ENCODE data around the gene MAGEB3. TPM values are rescaled to one million over a fixed set of nuclear protein-coding genes. Genes with fewer than 3 reads are reported as not detected.

The MAGEB3 gene
- total and polyA plus RNA-seq, 2 donors (not counting 3 experiments of a cell fraction or from before 2014, with no cell fraction given): not detected

GRCh38 chrX:30241724-30242415 lies 11.4 kb downstream of the MAGEB3 start, which contains the start of gene MAGEB4:
Gene MAGEB4 (plus strand): TSS chrX:30242000. CDS start chrX:30242136, 136 bp downstream.
- BruUV-seq (replicated peaks): no TSS peak
- no peaks in the 10 kb centered on the region for H4K20me1 ChIP-seq (replicated peaks; ENCODE audit: control insufficient read depth, extremely low read depth, insufficient read depth, low read length)
- dilution Hi-C loops (cut with MboI; ENCODE audit: extremely low pct_ligation_motif_present, low sequenced_read_pairs) (no loop called here), intact Hi-C loops (cut with micrococcal nuclease) (no loop called here)
- FAIRE-seq (no peak), DNase-seq (ENCODE audit: low read depth, low spot score) (no peak)
- H3K4me1 ChIP-seq (ENCODE audit: control insufficient read depth, extremely low read depth, insufficient read depth, low read length): no peaks in the 10 kb centered on the region
- TF ChIP-seq EZH2 (IDR thresholded peaks at IDR 0.05; ENCODE audit: borderline replicate concordance, low read depth, low read length, severe bottlenecking): no peak
- no peak within 1 kb of the TSS for H3K4me3 ChIP-seq (replicated peaks in 1 of 3; ENCODE audit: insufficient read depth in 1 of 3, low read depth in 1 of 3, low read length in 3 of 3)
- H3K27ac ChIP-seq (ENCODE audit: insufficient read depth, low read depth, low read length): no peak within 1 kb of the TSS
- POLR2A ChIA-PET: no interaction called here
- H3K79me2 ChIP-seq (ENCODE audit: control insufficient read depth, insufficient read depth, low read length): no peaks in the 10 kb centered on the region
- no peaks in the 10 kb centered on the region for H3K9me1 ChIP-seq (replicated peaks; ENCODE audit: control insufficient read depth, extremely low read depth, insufficient read depth, low read length)
- H2AFZ ChIP-seq (ENCODE audit: low read depth, low read length): no peak within 1 kb of the TSS
- CTCF ChIA-PET: no interaction called here
- no peak within 1 kb of the TSS for H3K9ac ChIP-seq (replicated peaks; ENCODE audit: extremely low read depth, insufficient read depth, low read length)
- H3K36me3 ChIP-seq (ENCODE audit: control insufficient read depth in 2 of 2, extremely low read depth in 1 of 2, insufficient read depth in 2 of 2, low read length in 2 of 2): no peaks in the 10 kb centered on the region
- H3K27me3 ChIP-seq (ENCODE audit: control insufficient read depth in 2 of 2, insufficient read depth in 2 of 2, low read length in 2 of 2): no peaks in the 10 kb centered on the region
- H3K9me3 ChIP-seq (replicated peaks; ENCODE audit: control insufficient read depth, insufficient read depth, low read length): no peaks in the 10 kb centered on the region
- H3K4me2 ChIP-seq (ENCODE audit: insufficient read depth, low read length): no peak within 1 kb of the TSS

DNA sequence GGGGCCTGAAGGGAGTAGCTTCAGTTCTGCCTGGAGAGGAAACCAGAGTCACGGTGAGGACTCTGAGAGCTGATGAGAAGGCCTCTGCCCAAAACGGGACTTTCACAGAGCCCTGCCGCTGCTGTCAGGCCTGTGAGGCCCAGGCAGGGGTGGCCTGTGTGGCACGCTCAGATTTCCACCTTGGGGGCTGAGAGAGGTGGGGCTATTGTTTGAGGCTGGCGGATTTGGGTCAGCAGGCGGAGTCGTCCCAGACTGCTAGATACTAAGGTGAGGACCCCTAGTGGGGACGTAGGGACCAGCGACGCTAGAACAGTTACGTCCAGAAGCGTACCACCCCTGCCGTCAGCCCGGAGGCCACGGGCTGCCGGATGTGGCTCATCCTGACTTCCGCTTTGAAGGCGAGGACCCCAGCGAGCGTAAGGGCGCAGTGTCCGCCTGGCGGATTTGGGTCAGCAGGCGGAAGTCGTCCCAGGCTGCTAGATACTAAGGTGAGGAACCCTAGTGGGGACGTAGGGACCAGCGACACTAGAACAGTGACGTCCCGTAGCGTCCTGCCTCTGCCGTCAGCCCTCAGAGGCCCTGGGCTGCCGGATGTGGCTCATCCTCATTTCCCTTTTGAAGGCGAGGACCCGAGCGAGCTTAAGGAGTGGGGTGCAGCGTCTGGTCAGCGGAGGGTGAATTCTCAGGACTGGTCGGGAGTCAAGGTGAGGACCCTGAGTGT lies 16.5 kb downstream of the MAGEB3 start, which contains the start of gene MAGEB1:
Gene MAGEB1 (plus strand): TSS at position 378 of the 721 bp plus-strand sequence. CDS start 3,348 bp downstream, outside the sequence.
- CTCF ChIA-PET: no interaction called here

More for the DNA sequence above, 16.5 kb downstream of the MAGEB3 start, which contains the start of gene MAGEB1:
- DNase-seq (ENCODE audit: low read depth, low spot score) (no peak), FAIRE-seq (no peak)
- H3K9ac ChIP-seq (replicated peaks; ENCODE audit: extremely low read depth, insufficient read depth, low read length): no peak within 1 kb of the TSS
- H4K20me1 ChIP-seq (replicated peaks; ENCODE audit: control insufficient read depth, extremely low read depth, insufficient read depth, low read length): no peaks in the 10 kb centered on the region
- POLR2A ChIA-PET: no interaction called here
- no peaks in the 10 kb centered on the region for H3K9me3 ChIP-seq (replicated peaks; ENCODE audit: control insufficient read depth, insufficient read depth, low read length)
- no peaks in the 10 kb centered on the region for H3K4me1 ChIP-seq (ENCODE audit: control insufficient read depth, extremely low read depth, insufficient read depth, low read length)
- BruUV-seq (replicated peaks): no TSS peak
- H2AFZ ChIP-seq (ENCODE audit: low read depth, low read length): no peak within 1 kb of the TSS
- H3K27me3 ChIP-seq (ENCODE audit: control insufficient read depth in 2 of 2, insufficient read depth in 2 of 2, low read length in 2 of 2): no peaks in the 10 kb centered on the region
- no peaks in the 10 kb centered on the region for H3K36me3 ChIP-seq (ENCODE audit: control insufficient read depth in 2 of 2, extremely low read depth in 1 of 2, insufficient read depth in 2 of 2, low read length in 2 of 2)
- intact Hi-C loops (cut with micrococcal nuclease): no loop called here
- TF ChIP-seq FOS (IDR thresholded peaks at IDR 0.05; ENCODE audit: borderline replicate concordance, insufficient read depth, low read length) (no peak), EZH2 (IDR thresholded peaks at IDR 0.05; ENCODE audit: borderline replicate concordance, low read depth, low read length, severe bottlenecking) (no peak), GATA2 (IDR thresholded peaks at IDR 0.05; ENCODE audit: insufficient read depth, insufficient read length, low read depth, low read length) (no peak), MYC (IDR thresholded peaks at IDR 0.05; ENCODE audit: low read depth, low read length) (no peak), POLR2A (IDR thresholded peaks at IDR 0.05; ENCODE audit: low read depth, low read length) (no peak), POLR2AphosphoS5 (IDR thresholded peaks at IDR 0.05; ENCODE audit: insufficient read depth, low read depth, low read length) (no peak)
- TF ChIP-seq, protein P1, sequence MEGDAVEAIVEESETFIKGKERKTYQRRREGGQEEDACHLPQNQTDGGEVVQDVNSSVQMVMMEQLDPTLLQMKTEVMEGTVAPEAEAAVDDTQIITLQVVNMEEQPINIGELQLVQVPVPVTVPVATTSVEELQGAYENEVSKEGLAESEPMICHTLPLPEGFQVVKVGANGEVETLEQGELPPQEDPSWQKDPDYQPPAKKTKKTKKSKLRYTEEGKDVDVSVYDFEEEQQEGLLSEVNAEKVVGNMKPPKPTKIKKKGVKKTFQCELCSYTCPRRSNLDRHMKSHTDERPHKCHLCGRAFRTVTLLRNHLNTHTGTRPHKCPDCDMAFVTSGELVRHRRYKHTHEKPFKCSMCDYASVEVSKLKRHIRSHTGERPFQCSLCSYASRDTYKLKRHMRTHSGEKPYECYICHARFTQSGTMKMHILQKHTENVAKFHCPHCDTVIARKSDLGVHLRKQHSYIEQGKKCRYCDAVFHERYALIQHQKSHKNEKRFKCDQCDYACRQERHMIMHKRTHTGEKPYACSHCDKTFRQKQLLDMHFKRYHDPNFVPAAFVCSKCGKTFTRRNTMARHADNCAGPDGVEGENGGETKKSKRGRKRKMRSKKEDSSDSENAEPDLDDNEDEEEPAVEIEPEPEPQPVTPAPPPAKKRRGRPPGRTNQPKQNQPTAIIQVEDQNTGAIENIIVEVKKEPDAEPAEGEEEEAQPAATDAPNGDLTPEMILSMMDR (IDR thresholded peaks at IDR 0.05; ENCODE audit: extremely low read depth in 1 of 2, insufficient read depth in 1 of 2, low read depth in 1 of 2, low read length in 2 of 2): no peak
- TF ChIP-seq, protein P2, sequence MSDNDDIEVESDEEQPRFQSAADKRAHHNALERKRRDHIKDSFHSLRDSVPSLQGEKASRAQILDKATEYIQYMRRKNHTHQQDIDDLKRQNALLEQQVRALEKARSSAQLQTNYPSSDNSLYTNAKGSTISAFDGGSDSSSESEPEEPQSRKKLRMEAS (IDR thresholded peaks at IDR 0.05; ENCODE audit: insufficient read depth, insufficient read length): no peak
- no peak within 1 kb of the TSS for H3K4me2 ChIP-seq (ENCODE audit: insufficient read depth, low read length)
- dilution Hi-C loops (cut with MboI; ENCODE audit: extremely low pct_ligation_motif_present, low sequenced_read_pairs): no loop called here
- no peaks in the 10 kb centered on the region for H3K79me2 ChIP-seq (ENCODE audit: control insufficient read depth, insufficient read depth, low read length)
- no peaks in the 10 kb centered on the region for H3K9me1 ChIP-seq (replicated peaks; ENCODE audit: control insufficient read depth, extremely low read depth, insufficient read depth, low read length)
- H3K27ac ChIP-seq (ENCODE audit: insufficient read depth, low read depth, low read length): no peak within 1 kb of the TSS
- H3K4me3 ChIP-seq (replicated peaks in 1 of 3; ENCODE audit: insufficient read depth in 1 of 3, low read depth in 1 of 3, low read length in 3 of 3): no peak within 1 kb of the TSS
